HepG2 (cell line): ENCODE results near the gene FAM216A. TPM values are rescaled to one million over a fixed set of nuclear protein-coding genes. Genes with fewer than 3 reads are reported as not detected.

ENCODE experiments used
- ADNP ChIP-seq: sonication (generic); formaldehyde crosslinking; IDR thresholded peaks from 2 replicates; pipeline ENCODE4 v1.4.0; 2020; ENCODE audit warnings: missing genetic modification reagents
- ASH2L ChIP-seq: fragments of 300-600, 200-600 bp; sonication (generic); IDR thresholded peaks from 2 replicates; pipeline ENCODE4 v1.7.0; 2017; ENCODE audit warnings: low read depth, mild to moderate bottlenecking, moderate library complexity, mixed read lengths, low read length; ENCODE audit not compliant: insufficient read length
- BRCA1 ChIP-seq: sonication (generic); formaldehyde crosslinking; IDR thresholded peaks from 2 replicates; pipeline ENCODE4 v1.4.0; 2020; ENCODE audit warnings: missing genetic modification reagents
- NFIC ChIP-seq: IDR thresholded peaks from 2 replicates; pipeline ENCODE4 v1.6.1; 2012; ENCODE audit warnings: mild to moderate bottlenecking, low read length, inconsistent platforms
- NR2F6 ChIP-seq, 2 experiments: IDR thresholded peaks; 2 replicates each; pipeline ENCODE4 v1.6.1; 2016; ENCODE audit warnings: antibody characterized with exemption in 1 of 2, mild to moderate bottlenecking in 1 of 2
- SRSF4 ChIP-seq: fragments of 200-400 bp; formaldehyde crosslinking; IDR thresholded peaks from one replicate; pipeline ENCODE4 v1.6.1; 2018; ENCODE audit warnings: mild to moderate bottlenecking, low read depth, low read length, moderate library complexity; ENCODE audit not compliant: poor library complexity, severe bottlenecking
- STAG1 ChIP-seq: sonication (generic); formaldehyde crosslinking; IDR thresholded peaks from 2 replicates; pipeline ENCODE4 v1.4.0; 2020; ENCODE audit warnings: missing genetic modification reagents
- XRCC5 ChIP-seq: fragments of 200-400 bp; formaldehyde crosslinking; optimal IDR thresholded peaks from 2 replicates; pipeline ENCODE3; 2017; ENCODE audit warnings: mild to moderate bottlenecking, low read length
- ZBTB14 ChIP-seq: sonication (generic); formaldehyde crosslinking; IDR thresholded peaks from 2 replicates; pipeline ENCODE4 v1.4.0; 2020; ENCODE audit warnings: missing genetic modification reagents
- ZBTB8A ChIP-seq: sonication (generic); formaldehyde crosslinking; IDR thresholded peaks from 2 replicates; pipeline ENCODE4 v1.4.0; 2020; ENCODE audit warnings: mild to moderate bottlenecking, low read depth, missing genetic modification reagents, borderline replicate concordance
- ZNF331 ChIP-seq: sonication (generic); formaldehyde crosslinking; IDR thresholded peaks from 2 replicates; pipeline ENCODE4 v1.4.0; 2020; ENCODE audit warnings: missing genetic modification reagents
- ZNF44 ChIP-seq: sonication (generic); formaldehyde crosslinking; IDR thresholded peaks from 2 replicates; pipeline ENCODE4 v1.5.1; 2020; ENCODE audit warnings: mild to moderate bottlenecking, missing genetic modification reagents
- ZNF484 ChIP-seq: sonication (generic); formaldehyde crosslinking; IDR thresholded peaks from 2 replicates; pipeline ENCODE4 v1.5.1; 2020; ENCODE audit warnings: mild to moderate bottlenecking, low read depth, missing genetic modification reagents, borderline replicate concordance
- ZNF510 ChIP-seq: sonication (generic); formaldehyde crosslinking; IDR thresholded peaks from 2 replicates; pipeline ENCODE4 v1.4.0; 2020; ENCODE audit warnings: low read depth, mild to moderate bottlenecking, missing genetic modification reagents
- ZNF629 ChIP-seq: sonication (generic); formaldehyde crosslinking; conservative IDR thresholded peaks from 2 replicates; pipeline ENCODE4 v1.5.0; 2020; ENCODE audit warnings: missing genetic modification reagents
- ZNF724P ChIP-seq: sonication (generic); formaldehyde crosslinking; IDR thresholded peaks from 2 replicates; pipeline ENCODE4 v1.8.0; 2022; ENCODE audit warnings: missing genetic modification reagents, borderline replicate concordance
- ZSCAN25 ChIP-seq: sonication (generic); formaldehyde crosslinking; IDR thresholded peaks from 2 replicates; pipeline ENCODE4 v1.8.0; 2022; ENCODE audit warnings: mild to moderate bottlenecking, missing genetic modification reagents
- ZSCAN29 ChIP-seq: sonication (generic); formaldehyde crosslinking; conservative IDR thresholded peaks from 2 replicates; pipeline ENCODE4 v1.4.0; 2020; ENCODE audit warnings: mild to moderate bottlenecking, missing genetic modification reagents
- ZZZ3 ChIP-seq: sonication (generic); formaldehyde crosslinking; IDR thresholded peaks from 2 replicates; pipeline ENCODE4 v1.4.0; 2020; ENCODE audit warnings: missing genetic modification reagents, mild to moderate bottlenecking, borderline replicate concordance
- polyA plus RNA-seq, 8 experiments: library from polyadenylated mRNA; depleted of rRNA in 3 of 8; stranded (reverse) in 7 of 8; unstranded in 1 of 8; fragments of >200 nt; fragmentation: Illumina TruSeq in 4 of 8; extraction: Trizol in 4 of 8; gene quantifications; 2 replicates each; pipeline versions ENCODE4 v1.2.1 to v1.2.3, GENCODE V29; 2011 to 2016; ENCODE audit warnings: low read depth in 4 of 8, missing spikeins in 1 of 8, mixed read lengths in 1 of 8; ENCODE audit not compliant: insufficient read depth in 1 of 8
- total RNA-seq, 5 experiments: library from RNA; depleted of rRNA; stranded (reverse); fragments of >200 nt; fragmentation: Illumina TruSeq; extraction: Trizol; gene quantifications; 2 replicates each; pipeline ENCODE4 v1.2.3, GENCODE V29; 2016; ENCODE audit warnings: low read depth in 1 of 5
- TF ChIP-seq, protein P1 (sequence below): sonication (generic); formaldehyde crosslinking; IDR thresholded peaks from 2 replicates; pipeline ENCODE4 v1.4.0; 2020; ENCODE audit warnings: missing genetic modification reagents, borderline replicate concordance
- TF ChIP-seq, protein P2 (sequence below): conservative IDR thresholded peaks from 2 replicates; pipeline ENCODE4 v1.6.1; 2018; ENCODE audit warnings: missing genetic modification reagents

The FAM216A gene
- total and polyA plus RNA-seq, 2 of the 13 experiments (the other 11 are each of a cell fraction or from before 2014, with no cell fraction given): 20.3 to 31.2 TPM

DNA sequence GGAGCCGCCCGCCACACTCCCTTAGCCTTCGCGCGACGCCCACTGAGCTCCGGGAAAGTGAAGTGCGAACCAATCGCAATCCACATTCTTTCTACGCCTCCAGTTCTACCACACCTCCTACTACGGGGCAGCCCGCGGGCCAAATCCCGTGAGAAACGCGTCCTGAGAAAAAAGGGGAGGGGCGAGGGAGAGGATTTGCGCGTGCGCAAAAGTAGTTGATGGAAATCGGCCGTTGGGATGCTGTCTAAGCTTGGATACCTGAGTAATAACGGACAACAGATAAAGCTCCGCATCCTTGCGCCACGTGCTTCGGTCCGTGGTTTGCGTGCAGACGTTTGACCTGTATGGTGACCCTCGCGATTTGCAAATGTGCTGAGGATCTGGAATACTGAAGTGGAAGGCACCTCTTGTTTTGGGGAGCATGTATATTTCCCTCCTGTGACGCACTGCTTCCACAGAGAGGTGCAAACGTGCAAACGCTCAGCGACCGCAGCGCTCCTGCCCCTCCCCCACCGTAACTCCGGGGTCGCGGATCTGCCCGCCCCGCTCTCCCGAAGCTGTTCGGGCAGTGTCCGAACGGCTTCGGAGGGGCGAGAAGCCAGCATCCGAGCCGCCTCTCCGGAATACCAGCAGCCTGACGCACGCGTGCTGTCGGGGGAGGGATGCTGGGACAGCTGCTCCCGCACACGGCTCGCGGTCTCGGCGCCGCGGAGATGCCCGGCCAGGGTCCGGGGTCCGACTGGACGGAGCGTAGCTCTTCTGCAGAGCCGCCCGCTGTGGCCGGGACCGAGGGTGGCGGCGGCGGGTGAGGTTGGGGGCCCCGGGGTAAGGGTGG is at the start of gene FAM216A, which contains the start of gene GPN3 (continued):
- TF ChIP-seq ZNF510 (CRISPR knock-in tag) (0 out of 2 replicates have a peak, but pooled peaks have one; percentile 82), ADNP (CRISPR knock-in tag) (no peak), ZSCAN25 (CRISPR knock-in tag) (0 out of 2 replicates have a peak, but pooled peaks have one; percentile 32), NFIC (no peak), ZNF629 (no peak), XRCC5 (peak; percentile 40), ZSCAN29 (CRISPR knock-in tag) (no peak), SRSF4 (no peak), ZNF484 (CRISPR knock-in tag) (no peak), ZNF44 (CRISPR knock-in tag) (peak; percentile 67; the same call in 1 of the 2 replicates), NR2F6 (IDR thresholded peaks at IDR 0.05) (no peak; the same call in none of the 2 replicates), NR2F6 (CRISPR knock-in tag; IDR thresholded peaks at IDR 0.05) (no peak; the same call in none of the 2 replicates), ASH2L (peak; percentile 63), ZBTB14 (no peak), ZBTB8A (CRISPR knock-in tag) (no peak; the same call in 1 of the 2 replicates), ZZZ3 (peak; percentile 25; the same call in 1 of the 2 replicates), STAG1 (no peak), ZNF331 (peak; percentile 71), ZNF724P (CRISPR knock-in tag) (peak; percentile 16; the same call in 1 of the 2 replicates), BRCA1 (no peak)
- TF ChIP-seq, protein P1, sequence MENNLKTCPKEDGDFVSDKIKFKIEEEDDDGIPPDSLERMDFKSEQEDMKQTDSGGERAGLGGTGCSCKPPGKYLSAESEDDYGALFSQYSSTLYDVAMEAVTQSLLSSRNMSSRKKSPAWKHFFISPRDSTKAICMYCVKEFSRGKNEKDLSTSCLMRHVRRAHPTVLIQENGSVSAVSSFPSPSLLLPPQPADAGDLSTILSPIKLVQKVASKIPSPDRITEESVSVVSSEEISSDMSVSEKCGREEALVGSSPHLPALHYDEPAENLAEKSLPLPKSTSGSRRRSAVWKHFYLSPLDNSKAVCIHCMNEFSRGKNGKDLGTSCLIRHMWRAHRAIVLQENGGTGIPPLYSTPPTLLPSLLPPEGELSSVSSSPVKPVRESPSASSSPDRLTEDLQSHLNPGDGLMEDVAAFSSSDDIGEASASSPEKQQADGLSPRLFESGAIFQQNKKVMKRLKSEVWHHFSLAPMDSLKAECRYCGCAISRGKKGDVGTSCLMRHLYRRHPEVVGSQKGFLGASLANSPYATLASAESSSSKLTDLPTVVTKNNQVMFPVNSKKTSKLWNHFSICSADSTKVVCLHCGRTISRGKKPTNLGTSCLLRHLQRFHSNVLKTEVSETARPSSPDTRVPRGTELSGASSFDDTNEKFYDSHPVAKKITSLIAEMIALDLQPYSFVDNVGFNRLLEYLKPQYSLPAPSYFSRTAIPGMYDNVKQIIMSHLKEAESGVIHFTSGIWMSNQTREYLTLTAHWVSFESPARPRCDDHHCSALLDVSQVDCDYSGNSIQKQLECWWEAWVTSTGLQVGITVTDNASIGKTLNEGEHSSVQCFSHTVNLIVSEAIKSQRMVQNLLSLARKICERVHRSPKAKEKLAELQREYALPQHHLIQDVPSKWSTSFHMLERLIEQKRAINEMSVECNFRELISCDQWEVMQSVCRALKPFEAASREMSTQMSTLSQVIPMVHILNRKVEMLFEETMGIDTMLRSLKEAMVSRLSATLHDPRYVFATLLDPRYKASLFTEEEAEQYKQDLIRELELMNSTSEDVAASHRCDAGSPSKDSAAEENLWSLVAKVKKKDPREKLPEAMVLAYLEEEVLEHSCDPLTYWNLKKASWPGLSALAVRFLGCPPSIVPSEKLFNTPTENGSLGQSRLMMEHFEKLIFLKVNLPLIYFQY (CRISPR knock-in tag): 0 out of 2 replicates have a peak, but pooled peaks have one; percentile 17
- TF ChIP-seq, protein P2, sequence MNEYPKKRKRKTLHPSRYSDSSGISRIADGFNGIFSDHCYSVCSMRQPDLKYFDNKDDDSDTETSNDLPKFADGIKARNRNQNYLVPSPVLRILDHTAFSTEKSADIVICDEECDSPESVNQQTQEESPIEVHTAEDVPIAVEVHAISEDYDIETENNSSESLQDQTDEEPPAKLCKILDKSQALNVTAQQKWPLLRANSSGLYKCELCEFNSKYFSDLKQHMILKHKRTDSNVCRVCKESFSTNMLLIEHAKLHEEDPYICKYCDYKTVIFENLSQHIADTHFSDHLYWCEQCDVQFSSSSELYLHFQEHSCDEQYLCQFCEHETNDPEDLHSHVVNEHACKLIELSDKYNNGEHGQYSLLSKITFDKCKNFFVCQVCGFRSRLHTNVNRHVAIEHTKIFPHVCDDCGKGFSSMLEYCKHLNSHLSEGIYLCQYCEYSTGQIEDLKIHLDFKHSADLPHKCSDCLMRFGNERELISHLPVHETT (CRISPR knock-in tag): peak; percentile 72; the same call in 1 of the 2 replicates
